SU-DHL-6 (cell line): ENCODE measurements around the gene APBA2.

Experiments used
- H2AFZ ChIP-seq: fragments of 200-600 bp; sonication (generic); 2 replicates; pipeline ENCODE4 v1.6.1; 2014; ENCODE audit warnings: low read depth, mild to moderate bottlenecking, moderate library complexity, mixed read lengths, antibody characterized with exemption, low read length; ENCODE audit not compliant: severe bottlenecking
- H3F3A ChIP-seq: fragments of 200-600 bp; shearing (Covaris generic); 2 replicates; pipeline ENCODE4 v1.6.0; 2016; ENCODE audit warnings: antibody characterized with exemption, mild to moderate bottlenecking; ENCODE audit not compliant: insufficient read depth
- H3K27ac ChIP-seq: fragments of 200-600 bp; sonication (generic); 2 replicates; pipeline ENCODE4 v1.5.1; 2016; ENCODE audit warnings: low read depth, mild to moderate bottlenecking, low read length, moderate library complexity, mixed read lengths
- H3K27me3 ChIP-seq: fragments of 200-600 bp; sonication (generic), shearing (Covaris generic); 2 replicates; pipeline ENCODE4 v1.6.0; 2014; ENCODE audit warnings: mild to moderate bottlenecking, low read length
- H3K36me3 ChIP-seq: fragments of 200-600 bp; sonication (generic); 2 replicates; pipeline ENCODE4 v1.6.1; 2014; ENCODE audit warnings: mild to moderate bottlenecking, low read length, mixed read lengths
- H3K4me2 ChIP-seq: fragments of 300-600, 200-600 bp; shearing (Covaris generic), sonication (generic); 2 replicates; pipeline ENCODE4 v1.6.0; 2014; ENCODE audit warnings: low read length, low read depth, mild to moderate bottlenecking; ENCODE audit not compliant: poor library complexity, severe bottlenecking
- H3K4me3 ChIP-seq: fragments of 200-600 bp; sonication (generic); 2 replicates; pipeline ENCODE4 v1.5.1; 2014; ENCODE audit warnings: antibody characterized with exemption, low read length, mild to moderate bottlenecking, mixed read lengths; ENCODE audit not compliant: insufficient read depth, poor library complexity, severe bottlenecking
- H3K79me2 ChIP-seq: fragments of 200-600 bp; sonication (generic); 2 replicates; pipeline ENCODE4 v1.6.1; 2014; ENCODE audit warnings: mild to moderate bottlenecking, low read length, moderate library complexity; ENCODE audit not compliant: insufficient read depth
- H3K9ac ChIP-seq: fragments of 200-600 bp; sonication (generic); 2 replicates; pipeline ENCODE4 v1.7.0; 2014; ENCODE audit warnings: mild to moderate bottlenecking, low read length
- H3K9me2 ChIP-seq: fragments of 200-600 bp; sonication (generic); replicated peaks from 2 replicates; pipeline ENCODE4 v1.6.1; 2014; ENCODE audit warnings: low read length; ENCODE audit not compliant: insufficient read depth
- H3K9me3 ChIP-seq: fragments of 200-600 bp; sonication (generic); 2 replicates; pipeline ENCODE4 v1.6.1; 2014; ENCODE audit warnings: low read length, mixed read lengths; ENCODE audit not compliant: insufficient read depth
- H4K20me1 ChIP-seq: fragments of 200-600 bp; sonication (generic); 2 replicates; pipeline ENCODE4 v1.6.1; 2014; ENCODE audit warnings: low read depth, mild to moderate bottlenecking, antibody characterized with exemption, low read length, moderate library complexity, mixed read lengths
- CTCF ChIP-seq: fragments of 200-600 bp; sonication (generic); IDR thresholded peaks from one replicate; pipeline ENCODE4 v1.5.1; 2017; ENCODE audit warnings: antibody characterized with exemption, mild to moderate bottlenecking, low read length, moderate library complexity; ENCODE audit not compliant: insufficient read depth, poor library complexity, severe bottlenecking
- EZH2phosphoT487 ChIP-seq: fragments of 200-600 bp; sonication (generic), shearing (Covaris generic); conservative IDR thresholded peaks from 2 replicates; pipeline ENCODE4 v1.6.1; 2018; ENCODE audit warnings: mild to moderate bottlenecking, antibody characterized with exemption, low read length, moderate library complexity, mixed read lengths

APBA2 gene

DNA sequence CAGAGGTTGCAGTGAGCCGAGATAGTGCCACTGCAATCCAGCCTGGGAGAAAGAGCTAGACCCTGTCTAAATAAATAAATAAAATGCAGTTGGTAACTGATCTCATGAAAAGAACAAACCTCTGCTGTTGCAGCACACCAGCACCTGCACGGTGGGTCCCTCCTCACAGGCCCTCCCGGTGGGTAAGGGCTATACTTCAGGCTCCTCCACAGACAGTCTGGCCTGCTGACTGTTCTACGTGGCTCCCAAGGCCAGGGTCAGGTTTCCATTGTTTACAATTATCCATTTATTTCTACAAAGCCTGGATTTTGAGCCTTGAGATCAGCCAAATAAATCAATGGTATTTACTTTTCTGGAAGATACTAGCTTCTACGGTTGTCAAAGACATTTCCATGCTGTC, 5.1 kb upstream of the APBA2 start:
- no peak overlapping the region for H3K4me3 ChIP-seq
- H3K27ac ChIP-seq: no peak overlapping the region
- H3K9ac ChIP-seq: no peak overlapping the region
- no peaks in the 10 kb centered on the region for H3K27me3 ChIP-seq
- no peaks in the 10 kb centered on the region for H4K20me1 ChIP-seq
- H3K9me3 ChIP-seq: no peaks in the 10 kb centered on the region
- H3K79me2 ChIP-seq: no peaks in the 10 kb centered on the region
- no peak overlapping the region for H3K4me2 ChIP-seq
- TF ChIP-seq CTCF (no peak), EZH2phosphoT487 (no peak)
- H3F3A ChIP-seq: no peaks in the 10 kb centered on the region
- no peaks in the 10 kb centered on the region for H3K36me3 ChIP-seq
- no peaks in the 10 kb centered on the region for H3K9me2 ChIP-seq
- H2AFZ ChIP-seq: no peak overlapping the region

DNA sequence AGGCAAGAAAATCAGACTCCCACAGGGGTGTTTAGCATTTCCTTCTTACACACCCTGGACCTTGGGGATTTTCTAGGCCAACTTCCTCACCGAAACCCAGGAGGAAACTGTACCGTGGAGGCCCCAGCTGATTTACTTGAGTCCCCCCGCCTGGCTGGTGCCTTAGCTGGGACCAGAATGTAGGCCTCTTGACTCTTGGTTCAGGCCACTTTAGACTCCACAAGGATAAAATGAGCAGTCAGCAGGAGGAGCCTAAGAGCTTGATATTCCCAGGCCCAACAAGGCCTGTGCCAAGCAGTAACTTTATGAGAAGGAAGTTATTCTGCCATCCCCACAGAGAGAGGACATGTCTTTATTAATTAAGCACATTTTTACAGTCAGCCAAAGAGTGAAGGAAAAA, 4.6 kb upstream of the APBA2 start:
- Histone ChIP-seq H3K27me3 (no peaks in the 10 kb centered on the region), H3K9ac (no peak overlapping the region), H3K36me3 (no peaks in the 10 kb centered on the region), H3F3A (no peaks in the 10 kb centered on the region), H2AFZ (no peak overlapping the region), H3K4me3 (no peak overlapping the region), H3K9me2 (no peaks in the 10 kb centered on the region), H3K27ac (no peak overlapping the region), H3K9me3 (no peaks in the 10 kb centered on the region), H3K4me2 (no peak overlapping the region), H3K79me2 (no peaks in the 10 kb centered on the region), H4K20me1 (no peaks in the 10 kb centered on the region)
- no peak for TF ChIP-seq EZH2phosphoT487
- no peak for TF ChIP-seq CTCF

- Histone ChIP-seq H3K36me3 (no peaks in the 10 kb centered on the region), H3K9me2 (no peaks in the 10 kb centered on the region), H3K27me3 (no peaks in the 10 kb centered on the region), H3F3A (no peaks in the 10 kb centered on the region), H3K27ac (no peak overlapping the region), H2AFZ (no peak overlapping the region), H3K9ac (no peak overlapping the region), H3K9me3 (no peaks in the 10 kb centered on the region), H4K20me1 (no peaks in the 10 kb centered on the region), H3K4me2 (no peak overlapping the region), H3K79me2 (no peaks in the 10 kb centered on the region), H3K4me3 (no peak overlapping the region)
- no peak for TF ChIP-seq CTCF
- TF ChIP-seq EZH2phosphoT487: no peak
Measured at GRCh38 chr15:28881600-28881999, 4.2 kb upstream of the APBA2 start.
